Panc1 (cell line): Measurements from ENCODE around the gene DENND6B. TPM values are rescaled to one million over a fixed set of nuclear protein-coding genes. Genes with fewer than 3 reads are reported as not detected.

Source experiments
- ATAC-seq: fragments of 200-7000 bp; cut with Tn5 transposase; 2 replicates; pipeline ENCODE4 v1.9.1; 2020; ENCODE audit warnings: mild to moderate bottlenecking, moderate library complexity
- BruUV-seq: library from RNA; stranded (reverse); fragments of 400-500 nt; replicated peaks from 2 replicates; lab custom pipeline; 2021; lab: Mats Ljungman, UMichigan
- CTCF ChIA-PET: fragments of 300-600 bp; sonication (Branson Sonifier 250); formaldehyde crosslinking; loops from one replicate; lab custom pipeline; 2022; ENCODE audit warnings: antibody characterized with exemption; lab: Charles Lee
- POLR2A ChIA-PET: fragments of 300-600 bp; sonication (Branson Sonifier 250); formaldehyde crosslinking; loops from one replicate; lab custom pipeline; 2022; ENCODE audit warnings: antibody characterized with exemption; lab: Charles Lee
- DNase-seq: peaks from one replicate; pipeline ENCODE4 v3.0.0-alpha.2; 2010; ENCODE audit warnings: low read depth, low spot score
- H3K27ac ChIP-seq: 2 replicates; pipeline ENCODE4 v1.5.1; 2011; ENCODE audit warnings: mild to moderate bottlenecking, low read length, inconsistent platforms
- H3K27me3 ChIP-seq: fragments of 200-500 bp; sonication (Bioruptor generic); 2 replicates; pipeline ENCODE4 v1.6.0; 2014; ENCODE audit warnings: low read length, inconsistent platforms; ENCODE audit not compliant: control insufficient read depth, insufficient read depth
- H3K36me3 ChIP-seq: fragments of 200-500 bp; sonication (Bioruptor generic); 2 replicates; pipeline ENCODE4 v1.5.1; 2014; ENCODE audit warnings: inconsistent platforms, mild to moderate bottlenecking, low read length, moderate library complexity; ENCODE audit not compliant: control insufficient read depth, insufficient read depth
- H3K4me1 ChIP-seq: 2 replicates; pipeline ENCODE4 v1.5.1; 2011; ENCODE audit warnings: inconsistent platforms, mild to moderate bottlenecking, low read length, moderate library complexity; ENCODE audit not compliant: control insufficient read depth, insufficient read depth
- H3K4me3 ChIP-seq, 2 experiments: 2 replicates each; pipeline ENCODE4 v1.5.1; 2011 to 2012; ENCODE audit warnings: low read depth in 2 of 2, low read length in 2 of 2, mild to moderate bottlenecking in 2 of 2, inconsistent platforms in 1 of 2, moderate library complexity in 1 of 2
- H3K9me3 ChIP-seq: fragments of 200-500 bp; sonication (Bioruptor generic); 2 replicates; pipeline ENCODE4 v1.5.1; 2014; ENCODE audit warnings: low read depth, mild to moderate bottlenecking, inconsistent platforms, low read length, moderate library complexity; ENCODE audit not compliant: control insufficient read depth, insufficient read depth
- CTCF ChIP-seq: fragments of 450-650 bp; IDR thresholded peaks from 2 replicates; pipeline ENCODE4 v1.5.1; 2017; ENCODE audit warnings: mild to moderate bottlenecking
- POLR2AphosphoS5 ChIP-seq: IDR thresholded peaks from 2 replicates; pipeline ENCODE4 v1.6.1; 2012; ENCODE audit warnings: mild to moderate bottlenecking, low read depth, low read length, moderate library complexity
- REST ChIP-seq, 2 experiments: IDR thresholded peaks; 2 replicates each; pipeline ENCODE4 v1.6.1; 2011 to 2012; ENCODE audit warnings: low read depth in 2 of 2, control low read depth in 1 of 2, low read length in 1 of 2, mild to moderate bottlenecking in 1 of 2, moderate library complexity in 1 of 2; ENCODE audit not compliant: insufficient read depth in 1 of 2
- SIN3A ChIP-seq: IDR thresholded peaks from 2 replicates; pipeline ENCODE4 v1.6.1; 2012; ENCODE audit warnings: low read depth, mild to moderate bottlenecking, low read length, moderate library complexity, borderline replicate concordance; ENCODE audit not compliant: insufficient read depth
- TCF7L2 ChIP-seq: IDR thresholded peaks from 2 replicates; pipeline ENCODE4 v1.6.1; 2011; ENCODE audit warnings: mild to moderate bottlenecking, low read depth, low read length, inconsistent platforms
- in situ Hi-C: cut with HindIII; loops from 2 replicates; pipeline ENCODE4 v1.10.0; 2016; ENCODE audit warnings: low sequenced_read_pairs, low pct_unique_long_range_greater_than_20kb
- intact Hi-C: fragments of 100-400 bp; cut with micrococcal nuclease; formaldehyde crosslinking; loops from one replicate; pipeline ENCODE4 v1.10.0; 2022; ENCODE audit not compliant: unreplicated experiment
- total RNA-seq: library from RNA; stranded (reverse); gene quantifications from one replicate; pipeline ENCODE4 v1.2.1, GENCODE V29; 2021; ENCODE audit not compliant: unreplicated experiment

The DENND6B gene
- total RNA-seq, 1 experiment from 2014 or later = 5.8 TPM

- 0 out of 2 replicates have a peak, but pooled peaks cover 2% of the 10 kb centered on the region for H3K4me1 ChIP-seq
- POLR2A ChIA-PET = no interaction called here
Measured at GRCh38 chr22:50319503-50319951, 7.3 kb downstream of the DENND6B start.

GRCh38 chr22:50318698-50319411 lies 8.0 kb downstream of the DENND6B start:
- CTCF ChIA-PET = no interaction called here
- ATAC-seq = no peak

More at GRCh38 chr22:50319503-50319951, 7.3 kb downstream of the DENND6B start:
- in situ Hi-C loops = no loop called here
- CTCF ChIA-PET = no interaction called here
- BruUV-seq = no TSS peak
- ATAC-seq (no peak), DNase-seq (no peak)
- H3K36me3 ChIP-seq = no peaks in the 10 kb centered on the region
- H3K27me3 ChIP-seq = no peaks in the 10 kb centered on the region
- intact Hi-C loops = no loop called here
- no peak overlapping the region for H3K27ac ChIP-seq
- no peak overlapping the region for H3K4me3 ChIP-seq
- H3K9me3 ChIP-seq = no peaks in the 10 kb centered on the region
- TF ChIP-seq REST (IDR thresholded peaks at IDR 0.05; ENCODE audit: insufficient read depth in 1 of 2, low read depth in 2 of 2, low read length in 1 of 2) = no peak
- no peak for TF ChIP-seq CTCF
- TF ChIP-seq POLR2AphosphoS5 = no peak
- TF ChIP-seq TCF7L2 = no peak
- TF ChIP-seq SIN3A = no peak

More at GRCh38 chr22:50318698-50319411, 8.0 kb downstream of the DENND6B start:
- H3K27me3 ChIP-seq = no peaks in the 10 kb centered on the region
- no peak overlapping the region for H3K4me3 ChIP-seq
- POLR2A ChIA-PET = no interaction called here
- BruUV-seq = no TSS peak
- H3K9me3 ChIP-seq = no peaks in the 10 kb centered on the region
- no peak for DNase-seq
- in situ Hi-C loops = no loop called here
- H3K36me3 ChIP-seq = no peaks in the 10 kb centered on the region
- no peak overlapping the region for H3K27ac ChIP-seq
- H3K4me1 ChIP-seq = peaks cover 8% of the 10 kb centered on the region; the same call in 1 of the 2 replicates
- TF ChIP-seq POLR2AphosphoS5 (no peak), TCF7L2 (no peak), SIN3A (no peak), CTCF (no peak), REST (IDR thresholded peaks at IDR 0.05; ENCODE audit: insufficient read depth in 1 of 2, low read depth in 2 of 2, low read length in 1 of 2) (no peak)
- intact Hi-C loops = no loop called here
